Body of pancreas (tissue), 4 donors: Measurements from ENCODE around the gene PCDHB3. TPM values are rescaled to one million over a fixed set of nuclear protein-coding genes. Genes with fewer than 3 reads are reported as not detected.
"Not testable (repeated sequence)": the region's sequence is repeated elsewhere in the genome, so short reads cannot be mapped to it uniquely, and the experiment has no call there.

Experiments
- ATAC-seq: fragments of 150-250 bp; one replicate; pipeline ENCODE4 v1.9.1; 2016
- DNase-seq, 4 donors: peaks; one replicate each; pipeline ENCODE4 v3.0.0-alpha.2; 2019
- H3K27ac ChIP-seq, 4 donors: fragments of 200-600 bp; sonication (generic); 1 replicate in 3 of 4; 2 replicates in 1 of 4; pipeline versions ENCODE4 v1.5.1 to v1.6.1; 2016 to 2019; ENCODE audit warnings: mild to moderate bottlenecking in 1 of 4, mixed read lengths in 1 of 4, moderate library complexity in 1 of 4
- H3K27me3 ChIP-seq, 2 donors: fragments of 200-600 bp; sonication (generic); one replicate each; pipeline ENCODE4 v1.6.0; 2016; ENCODE audit warnings: mild to moderate bottlenecking in 1 of 2
- H3K36me3 ChIP-seq, 2 donors: fragments of 200-600 bp; sonication (generic); replicated peaks in 1 of 2; 2 replicates each; pipeline ENCODE4 v1.5.1; 2016; ENCODE audit warnings: low read depth in 2 of 2; ENCODE audit not compliant: insufficient read depth in 1 of 2
- H3K4me1 ChIP-seq: fragments of 200-600 bp; sonication (generic); one replicate; pipeline ENCODE4 v1.6.0; 2016
- H3K4me3 ChIP-seq, 2 donors: fragments of 200-600 bp; sonication (generic); 1 replicate in 1 of 2; 2 replicates in 1 of 2; pipeline ENCODE4 v1.5.1; 2016 to 2019
- H3K9me3 ChIP-seq, 3 donors: fragments of 200-600 bp; sonication (generic); 1 replicate in 2 of 3; 2 replicates in 1 of 3; pipeline ENCODE4 v1.5.1; 2016
- POLR2A ChIP-seq, 3 donors: fragments of 450-650 bp; IDR thresholded peaks; one replicate each; pipeline ENCODE4 v1.6.1; 2016; ENCODE audit warnings: antibody characterized with exemption in 3 of 3, mild to moderate bottlenecking in 2 of 3
- WGBS, 2 donors: methylation state at CpG; one replicate each; pipeline ENCODE4 v1.1.5; 2017; 5-methylcytosine and 5-hydroxymethylcytosine counted together
- intact Hi-C: fragments of 100-400 bp; cut with DNase I; formaldehyde crosslinking; loops from one replicate; pipeline ENCODE4 v1.15.1; 2023
- total RNA-seq, 2 donors: library from RNA; depleted of rRNA; stranded (reverse); fragments of >200 nt; gene quantifications; one replicate each; pipeline ENCODE4 v1.1.0, GENCODE V29; 2016
- TF ChIP-seq, protein P1 (sequence below), 7 experiments: fragments of 450-650 bp in 4 of 7; fragments of 200-600 bp in 3 of 7; sonication (generic) in 3 of 7; IDR thresholded peaks; one replicate each; pipeline ENCODE4 v1.5.1; 2016 to 2019; ENCODE audit warnings: antibody characterized with exemption in 7 of 7

Gene PCDHB3
- total RNA-seq, 2 donors from 2014 or later: 1.3 to 1.8 TPM

DNA sequence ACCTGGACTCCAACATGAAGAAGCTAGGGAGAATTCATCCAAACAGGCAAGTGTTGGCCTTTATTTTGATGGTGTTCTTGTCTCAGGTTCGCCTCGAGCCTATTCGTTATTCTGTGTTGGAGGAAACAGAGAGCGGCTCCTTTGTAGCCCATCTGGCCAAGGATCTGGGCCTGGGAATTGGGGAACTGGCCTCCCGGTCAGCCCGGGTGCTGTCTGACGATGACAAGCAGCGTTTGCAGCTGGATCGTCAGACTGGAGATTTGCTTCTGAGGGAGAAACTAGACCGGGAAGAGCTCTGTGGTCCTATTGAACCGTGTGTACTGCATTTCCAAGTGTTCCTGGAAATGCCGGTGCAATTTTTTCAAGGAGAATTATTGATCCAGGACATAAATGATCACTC, 21.7 kb downstream of the PCDHB3 start:
- peak in 1 of 3 donors; percentile 11 for TF ChIP-seq POLR2A (IDR thresholded peaks at IDR 0.05)
- TF ChIP-seq, protein P1, sequence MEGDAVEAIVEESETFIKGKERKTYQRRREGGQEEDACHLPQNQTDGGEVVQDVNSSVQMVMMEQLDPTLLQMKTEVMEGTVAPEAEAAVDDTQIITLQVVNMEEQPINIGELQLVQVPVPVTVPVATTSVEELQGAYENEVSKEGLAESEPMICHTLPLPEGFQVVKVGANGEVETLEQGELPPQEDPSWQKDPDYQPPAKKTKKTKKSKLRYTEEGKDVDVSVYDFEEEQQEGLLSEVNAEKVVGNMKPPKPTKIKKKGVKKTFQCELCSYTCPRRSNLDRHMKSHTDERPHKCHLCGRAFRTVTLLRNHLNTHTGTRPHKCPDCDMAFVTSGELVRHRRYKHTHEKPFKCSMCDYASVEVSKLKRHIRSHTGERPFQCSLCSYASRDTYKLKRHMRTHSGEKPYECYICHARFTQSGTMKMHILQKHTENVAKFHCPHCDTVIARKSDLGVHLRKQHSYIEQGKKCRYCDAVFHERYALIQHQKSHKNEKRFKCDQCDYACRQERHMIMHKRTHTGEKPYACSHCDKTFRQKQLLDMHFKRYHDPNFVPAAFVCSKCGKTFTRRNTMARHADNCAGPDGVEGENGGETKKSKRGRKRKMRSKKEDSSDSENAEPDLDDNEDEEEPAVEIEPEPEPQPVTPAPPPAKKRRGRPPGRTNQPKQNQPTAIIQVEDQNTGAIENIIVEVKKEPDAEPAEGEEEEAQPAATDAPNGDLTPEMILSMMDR (IDR thresholded peaks at IDR 0.05): no peak
- DNase-seq (peak in 2 of 4 donors; percentile 15 to 20), ATAC-seq (no peak)
- Histone ChIP-seq H3K27me3 (no peaks in the 10 kb centered on the region), H3K36me3 (no peaks in the 10 kb centered on the region), H3K4me3 (no peak overlapping the region), H3K9me3 (no peaks in the 10 kb centered on the region), H3K27ac (peak overlapping the region in 3 of 4 donors; percentile 36 to 68 (median 56)), H3K4me1 (no peaks in the 10 kb centered on the region)
- WGBS, 2 donors: 14 to 30% methylated on average over 12 of the region's 12 CpGs
- intact Hi-C loops: no loop called here

DNA sequence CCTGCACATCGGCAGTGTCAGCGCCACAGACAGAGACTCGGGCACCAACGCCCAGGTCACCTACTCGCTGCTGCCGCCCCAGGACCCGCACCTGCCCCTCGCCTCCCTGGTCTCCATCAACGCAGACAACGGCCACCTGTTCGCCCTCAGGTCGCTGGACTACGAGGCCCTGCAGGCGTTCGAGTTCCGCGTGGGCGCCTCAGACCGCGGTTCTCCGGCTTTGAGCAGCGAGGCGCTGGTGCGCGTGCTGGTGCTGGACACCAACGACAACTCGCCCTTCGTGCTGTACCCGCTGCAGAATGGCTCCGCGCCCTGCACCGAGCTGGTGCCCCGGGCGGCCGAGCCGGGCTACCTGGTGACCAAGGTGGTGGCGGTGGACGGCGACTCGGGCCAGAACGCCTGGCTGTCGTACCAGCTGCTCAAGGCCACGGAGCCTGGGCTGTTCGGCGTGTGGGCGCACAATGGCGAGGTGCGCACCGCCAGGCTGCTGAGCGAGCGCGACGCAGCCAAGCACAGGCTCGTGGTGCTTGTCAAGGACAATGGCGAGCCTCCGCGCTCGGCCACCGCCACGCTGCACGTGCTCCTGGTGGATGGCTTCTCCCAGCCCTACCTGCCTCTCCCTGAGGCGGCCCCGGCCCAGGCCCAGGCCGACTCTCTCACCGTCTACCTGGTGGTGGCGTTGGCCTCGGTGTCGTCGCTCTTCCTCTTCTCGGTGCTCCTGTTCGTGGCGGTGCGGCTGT, 23.3 kb downstream of the PCDHB3 start:
- H3K27me3 ChIP-seq, H3K27ac ChIP-seq, H3K36me3 ChIP-seq, ATAC-seq, H3K4me1 ChIP-seq, DNase-seq, intact Hi-C loops, H3K4me3 ChIP-seq, H3K9me3 ChIP-seq: not testable (repeated sequence)
- WGBS, 2 donors: 29 to 63% methylated on average over 8 to 42 of the region's 73 CpGs

DNA sequence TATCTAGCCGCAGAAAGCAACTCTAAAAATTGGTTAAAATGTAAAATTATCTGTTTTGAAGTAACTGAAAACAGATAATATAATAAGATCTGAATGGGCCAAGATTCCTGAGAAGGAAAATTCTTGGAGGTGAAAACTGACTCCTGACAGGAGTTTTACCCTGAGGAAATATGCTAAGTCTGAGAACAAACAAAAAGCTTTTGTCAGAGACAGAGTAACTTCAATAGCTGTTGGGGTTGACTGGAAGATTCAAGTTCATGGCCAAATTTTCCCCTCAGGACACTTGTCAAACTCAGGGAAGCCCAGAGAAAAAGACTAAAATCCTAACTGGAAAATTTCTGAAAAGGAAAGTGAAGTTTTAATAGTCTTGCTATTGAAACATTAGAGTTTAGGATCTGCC, 27.0 kb downstream of the PCDHB3 start:
- Histone ChIP-seq H3K4me3 (no peak overlapping the region), H3K36me3 (no peaks in the 10 kb centered on the region), H3K9me3 (no peaks in the 10 kb centered on the region), H3K27ac (no peak overlapping the region), H3K4me1 (no peaks in the 10 kb centered on the region), H3K27me3 (no peaks in the 10 kb centered on the region)
- 83 to 91% methylated on average over 1 of the region's 1 CpG for WGBS, 2 donors
- DNase-seq (no peak), ATAC-seq (no peak)
- no peak for TF ChIP-seq POLR2A (IDR thresholded peaks at IDR 0.05)
- TF ChIP-seq, protein P1 (IDR thresholded peaks at IDR 0.05): no peak
- intact Hi-C loops: no loop called here

DNA sequence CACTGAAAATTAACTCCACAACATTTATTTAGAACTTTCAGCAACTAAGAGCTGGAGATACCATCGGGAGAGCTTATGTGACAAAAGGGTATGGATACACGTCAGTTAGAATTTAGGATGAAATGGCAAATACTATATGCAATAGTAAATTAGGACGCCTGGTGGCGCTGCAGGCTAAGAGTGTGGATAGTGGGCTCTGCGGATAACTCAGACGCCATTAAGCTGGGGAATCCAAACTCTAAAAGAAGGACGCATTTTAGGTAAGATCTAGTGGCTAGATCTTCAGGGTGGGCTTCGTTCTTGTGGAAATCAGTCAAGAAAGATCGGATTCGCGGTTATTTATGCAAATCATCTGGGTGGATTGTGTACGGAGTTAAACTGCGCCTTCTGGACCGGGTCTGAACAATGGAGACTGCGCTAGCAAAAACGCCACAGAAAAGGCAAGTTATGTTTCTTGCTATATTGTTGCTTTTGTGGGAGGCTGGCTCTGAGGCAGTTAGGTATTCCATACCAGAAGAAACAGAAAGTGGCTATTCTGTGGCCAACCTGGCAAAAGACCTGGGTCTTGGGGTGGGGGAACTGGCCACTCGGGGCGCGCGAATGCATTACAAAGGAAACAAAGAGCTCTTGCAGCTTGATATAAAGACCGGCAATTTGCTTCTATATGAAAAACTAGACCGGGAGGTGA, 34.9 kb downstream of the PCDHB3 start, which contains the start of gene PCDHB5:
PCDHB5 (plus strand) TSS at position 177 of the 688 bp plus-strand sequence; CDS start at position 406, 229 bp downstream.
- Histone ChIP-seq H3K27ac (peak within 1 kb of the TSS in 3 of 4 donors; percentile 19 to 69 (median 27)), H3K4me1 (peaks cover 5% of the 10 kb centered on the region), H3K27me3 (no peaks in the 10 kb centered on the region), H3K36me3 (no peaks in the 10 kb centered on the region), H3K9me3 (peaks cover 0 to 37% (median 0%) of the 10 kb centered on the region in 3 donors), H3K4me3 (peak within 1 kb of the TSS in 1 of 2 donors; percentile 40)
- WGBS, 2 donors: 12 to 15% methylated on average over 22 of the region's 22 CpGs
- intact Hi-C loops: no loop called here
- DNase-seq: peak; percentile 46 to 71 (median 65)
- TF ChIP-seq, protein P1 (IDR thresholded peaks at IDR 0.05): peak in 6 of 7 experiments; percentile 18 to 67 (median 56)
- TF ChIP-seq POLR2A (IDR thresholded peaks at IDR 0.05): no peak
- peak; percentile 73 for ATAC-seq

DNA sequence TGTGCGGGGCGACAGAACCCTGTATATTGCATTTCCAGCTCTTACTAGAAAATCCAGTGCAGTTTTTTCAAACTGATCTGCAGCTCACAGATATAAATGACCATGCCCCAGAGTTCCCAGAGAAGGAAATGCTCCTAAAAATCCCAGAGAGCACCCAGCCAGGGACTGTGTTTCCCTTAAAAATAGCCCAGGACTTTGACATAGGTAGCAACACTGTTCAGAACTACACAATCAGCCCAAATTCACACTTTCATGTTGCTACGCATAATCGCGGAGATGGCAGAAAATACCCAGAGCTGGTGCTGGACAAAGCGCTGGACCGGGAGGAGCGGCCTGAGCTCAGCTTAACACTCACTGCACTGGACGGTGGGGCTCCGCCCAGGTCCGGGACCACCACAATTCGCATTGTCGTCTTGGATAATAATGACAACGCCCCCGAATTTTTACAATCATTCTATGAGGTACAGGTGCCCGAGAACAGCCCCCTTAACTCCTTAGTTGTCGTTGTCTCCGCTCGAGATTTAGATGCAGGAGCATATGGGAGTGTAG, 35.5 kb downstream of the PCDHB3 start:
- TF ChIP-seq POLR2A (IDR thresholded peaks at IDR 0.05): no peak
- TF ChIP-seq, protein P1 (IDR thresholded peaks at IDR 0.05): no peak
- no peaks in the 10 kb centered on the region for H3K27me3 ChIP-seq
- H3K9me3 ChIP-seq: peaks cover 0 to 37% (median 0%) of the 10 kb centered on the region in 3 donors
- H3K27ac ChIP-seq: peak overlapping the region in 2 of 4 donors; percentile 19 to 69
- peak overlapping the region in 1 of 2 donors; percentile 40 for H3K4me3 ChIP-seq
- no peaks in the 10 kb centered on the region for H3K36me3 ChIP-seq
- DNase-seq (no peak), ATAC-seq (no peak)
- intact Hi-C loops: no loop called here
- peaks cover 5% of the 10 kb centered on the region for H3K4me1 ChIP-seq
- 33 to 54% methylated on average over 19 of the region's 19 CpGs for WGBS, 2 donors

DNA sequence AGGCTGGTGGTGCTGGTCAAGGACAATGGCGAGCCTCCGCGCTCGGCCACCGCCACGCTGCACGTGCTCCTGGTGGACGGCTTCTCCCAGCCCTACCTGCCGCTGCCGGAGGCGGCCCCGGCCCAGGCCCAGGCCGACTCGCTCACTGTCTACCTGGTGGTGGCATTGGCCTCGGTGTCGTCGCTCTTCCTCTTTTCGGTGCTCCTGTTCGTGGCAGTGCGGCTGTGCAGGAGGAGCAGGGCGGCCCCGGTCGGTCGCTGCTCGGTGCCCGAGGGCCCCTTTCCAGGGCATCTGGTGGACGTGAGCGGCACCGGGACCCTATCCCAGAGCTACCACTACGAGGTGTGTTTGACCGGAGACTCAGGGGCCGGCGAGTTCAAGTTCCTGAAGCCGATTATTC, 37.1 kb downstream of the PCDHB3 start:
- H3K9me3 ChIP-seq: peaks cover 0 to 37% (median 0%) of the 10 kb centered on the region in 3 donors
- 38 to 69% methylated on average over 13 to 30 of the region's 34 CpGs for WGBS, 2 donors
- intact Hi-C loops, H3K4me1 ChIP-seq, H3K4me3 ChIP-seq, H3K36me3 ChIP-seq, H3K27ac ChIP-seq, DNase-seq, ATAC-seq, H3K27me3 ChIP-seq: not testable (repeated sequence)
